Heart right ventricle (tissue), 16 donors: ENCODE measurements around the gene CHRNA4. TPM values are rescaled to one million over a fixed set of nuclear protein-coding genes. Genes with fewer than 3 reads are reported as not detected.

Experiments
- ATAC-seq, 8 donors: fragments of 200-7000 bp; cut with Tn5 transposase; one replicate each; pipeline ENCODE4 v1.9.1; 2020; ENCODE audit warnings: mild to moderate bottlenecking in 8 of 8, moderate library complexity in 8 of 8, moderate number of reproducible peaks in 1 of 8
- DNase-seq, 2 donors: peaks; one replicate each; pipeline ENCODE4 v3.0.0-alpha.2; 2020
- H3K27ac ChIP-seq, 10 donors: fragments of 200-600 bp; sonication (generic) in 2 of 10; one replicate each; pipeline versions ENCODE4 v1.5.0 to v1.8.0; 2020 to 2022; ENCODE audit warnings: mild to moderate bottlenecking in 3 of 10
- H3K27me3 ChIP-seq, 7 donors: fragments of 200-600 bp; one replicate each; pipeline ENCODE4 v1.8.0; 2021 to 2022; ENCODE audit warnings: mild to moderate bottlenecking in 2 of 7
- H3K36me3 ChIP-seq, 9 donors: fragments of 200-600 bp; sonication (generic) in 1 of 9; one replicate each; pipeline versions ENCODE4 v1.5.0 to v1.8.0; 2020 to 2022; ENCODE audit warnings: mild to moderate bottlenecking in 2 of 9
- H3K4me1 ChIP-seq, 9 donors: fragments of 200-600 bp; sonication (generic) in 1 of 9; one replicate each; pipeline versions ENCODE4 v1.5.0 to v1.8.0; 2020 to 2022; ENCODE audit warnings: mild to moderate bottlenecking in 4 of 9
- H3K4me3 ChIP-seq, 10 donors: fragments of 200-600 bp; sonication (generic) in 2 of 10; one replicate each; pipeline versions ENCODE4 v1.5.0 to v1.8.0; 2020 to 2022; ENCODE audit warnings: mild to moderate bottlenecking in 7 of 10, moderate library complexity in 2 of 10
- H3K9me3 ChIP-seq, 11 donors: fragments of 200-600 bp in 10 of 11; sonication (generic) in 2 of 11; one replicate each; pipeline versions ENCODE4 v1.5.0 to v1.8.0; 2013 to 2022; ENCODE audit warnings: mild to moderate bottlenecking in 2 of 11, control low read depth in 1 of 11, moderate library complexity in 1 of 11
- CTCF ChIP-seq, 9 donors: fragments of 200-600 bp; sonication (generic) in 2 of 9; IDR thresholded peaks; one replicate each; pipeline versions ENCODE4 v1.5.0 to v1.8.0; 2021 to 2022; ENCODE audit warnings: antibody characterized with exemption in 9 of 9, mild to moderate bottlenecking in 5 of 9, moderate library complexity in 1 of 9
- WGBS, 2 donors: extraction: QIAGEN DNeasy Blood & Tissue Kit; methylation state at CpG; one replicate each; pipeline ENCODE4 v1.1.7; 2013; ENCODE audit warnings: inconsistent platforms in 1 of 2; 5-methylcytosine and 5-hydroxymethylcytosine counted together
- intact Hi-C, 10 donors: fragments of 100-400 bp; cut with DNase I; formaldehyde crosslinking; loops; one replicate each; pipeline versions ENCODE4 v1.11.1 to v1.14.2; 2022
- polyA plus RNA-seq, 2 donors: library from polyadenylated mRNA; stranded (reverse); fragments of 200-250 nt; gene quantifications; one replicate each; pipeline ENCODE4 v1.2.3, GENCODE V29; 2013
- total RNA-seq, 10 donors: library from RNA; stranded (reverse); fragmentation: NEBNext Ultra II Directional in 3 of 10; extraction: Animal tissue kit (Norgen Biotek cat#: 25700) in 3 of 10; gene quantifications; one replicate each; pipeline versions ENCODE4 v1.2.1 to v1.2.4, GENCODE V29; 2021 to 2023
- donor health status: Arrhythmogenic right ventricular cardiomyopathy.
- donor health status: ischemic (EF 13 %, LVEDD 7.1; RV severe dilation, severe dysfunction).
- donor health status: healthy with polysubstance abuse.
- donor health status: DM: no; HTN: yes; CAD: no.
- donor health status: DM: no; HTN: no; CAD: no.
- donor health status: ischemic (EF 25% LVEDD 6.9; RV normal size, moderate dysfunction).
- donor health status: ischemic (EF 25% LVEDD 5.7; RV mildly dilated, moderate dysfunction).
- donor health status: healthy.
- donor health status: DM: yes; HTN: yes; CAD: no.
- donor health status: Ischemic cardiomyopathy.
- donor health status: ischemic (EF 35%, LVEDD 5.7; RV mildly dilated, moderate dysfunction).
- donor health status: nonischemic (EF 11% LVEDD 7.7; RV severe dilation, severe dysfunction).
- donor health status: DM: yes; HTN: yes; CAD: no.
- donor health status: PGD.
- donor health status: ischemic (EF 29% LVEDD 5.4; RV normal size, mild dysfunction).
- donor health status: nonischemic (EF 23%, LVEDD 6.1; RV moderate dilation, normal function).

CHRNA4 gene
- total and polyA plus RNA-seq, 12 donors, result 0.06 to 1.5 (median 0.90) TPM; not detected in 4

- intact Hi-C loops, result loop anchor here in 1 of 10 donors (10.0 kb wide), 1 partner anchor 330 kb away; no protein-coding TSS in a partner anchor
- no peak for TF ChIP-seq CTCF (IDR thresholded peaks at IDR 0.05)
- no peak for ATAC-seq
- Histone ChIP-seq H3K27ac (no peak overlapping the region), H3K4me1 (peaks cover 0 to 3% (median 0%) of the 10 kb centered on the region in 9 donors), H3K27me3 (peaks cover 0 to 48% (median 35%) of the 10 kb centered on the region in 7 donors), H3K9me3 (peaks cover 0 to 26% (median 13%) of the 10 kb centered on the region in 11 donors), H3K4me3 (no peak overlapping the region), H3K36me3 (no peaks in the 10 kb centered on the region)
- WGBS, 2 donors, result 72 to 77% methylated on average over 18 of the region's 18 CpGs
- no peak for DNase-seq
Observed at GRCh38 chr20:63384336-63384735, 23.2 kb upstream of the CHRNA4 start.

- intact Hi-C loops, result loop anchor here in 4 of 10 donors (2.0 to 10.0 kb wide), 2 partner anchors 75 to 329 kb away; no protein-coding TSS in a partner anchor
- H3K27me3 ChIP-seq, result peaks cover 0 to 53% (median 43%) of the 10 kb centered on the region in 7 donors
- 49 to 51% methylated on average over 11 of the region's 11 CpGs for WGBS, 2 donors
- no peak overlapping the region for H3K4me3 ChIP-seq
- H3K36me3 ChIP-seq, result no peaks in the 10 kb centered on the region
- H3K27ac ChIP-seq, result no peak overlapping the region
- peaks cover 0 to 3% (median 0%) of the 10 kb centered on the region in 9 donors for H3K4me1 ChIP-seq
- ATAC-seq (no peak), DNase-seq (no peak)
- H3K9me3 ChIP-seq, result peaks cover 0 to 26% (median 13%) of the 10 kb centered on the region in 11 donors
- TF ChIP-seq CTCF (IDR thresholded peaks at IDR 0.05), result no peak
Observed at GRCh38 chr20:63383556-63383955, 22.4 kb upstream of the CHRNA4 start.

- peak in 1 of 8 donors; percentile 13 for ATAC-seq
- no peak overlapping the region for H3K4me3 ChIP-seq
- WGBS, 2 donors, result 64 to 68% methylated on average over 17 of the region's 17 CpGs
Observed at GRCh38 chr20:63382551-63383300, 21.6 kb upstream of the CHRNA4 start.

More at GRCh38 chr20:63382551-63383300, 21.6 kb upstream of the CHRNA4 start:
- Histone ChIP-seq H3K27ac (no peak overlapping the region), H3K4me1 (peaks cover 0 to 3% (median 0%) of the 10 kb centered on the region in 9 donors), H3K27me3 (peaks cover 0 to 58% (median 50%) of the 10 kb centered on the region in 7 donors), H3K36me3 (no peaks in the 10 kb centered on the region), H3K9me3 (peaks cover 0 to 26% (median 13%) of the 10 kb centered on the region in 11 donors)
- TF ChIP-seq CTCF (IDR thresholded peaks at IDR 0.05), result no peak
- intact Hi-C loops, result loop anchor here in 4 of 10 donors (2.0 to 10.0 kb wide), 2 partner anchors 74 to 328 kb away; no protein-coding TSS in a partner anchor
- DNase-seq, result no peak
